Breast epithelium (tissue), 3 donors: ENCODE measurements around the gene ATP6AP2.

Experiments used
- POLR2A ChIP-seq: fragments of 450-650 bp; IDR thresholded peaks from one replicate; pipeline ENCODE4 v1.6.1; 2016; ENCODE audit warnings: antibody characterized with exemption, mild to moderate bottlenecking, moderate library complexity
- TF ChIP-seq, protein P1 (sequence below), 3 donors: fragments of 450-650 bp; IDR thresholded peaks; one replicate each; pipeline ENCODE4 v1.5.1; 2016 to 2017; ENCODE audit warnings: antibody characterized with exemption in 3 of 3, mild to moderate bottlenecking in 3 of 3, moderate library complexity in 3 of 3

DNA sequence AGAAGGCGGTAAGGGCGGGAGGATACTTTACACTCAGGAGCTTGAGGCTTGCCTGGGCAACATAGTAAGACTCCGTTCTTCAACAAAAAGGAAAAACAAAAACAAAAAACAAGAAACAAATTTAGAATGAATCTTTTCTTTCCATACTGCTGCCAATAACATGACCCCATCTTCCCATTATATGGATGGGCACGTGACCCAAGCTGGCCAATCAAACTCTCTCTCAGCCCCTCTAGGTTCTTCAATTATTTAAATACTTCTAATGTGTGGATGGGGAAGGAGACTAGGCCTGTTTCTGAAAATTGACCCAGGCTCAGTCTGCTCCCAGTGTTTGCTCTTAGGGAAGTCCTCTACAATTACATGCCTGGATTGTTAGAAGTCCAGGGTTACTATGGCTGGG, 22.2 kb upstream of the ATP6AP2 start:
- TF ChIP-seq, protein P1, sequence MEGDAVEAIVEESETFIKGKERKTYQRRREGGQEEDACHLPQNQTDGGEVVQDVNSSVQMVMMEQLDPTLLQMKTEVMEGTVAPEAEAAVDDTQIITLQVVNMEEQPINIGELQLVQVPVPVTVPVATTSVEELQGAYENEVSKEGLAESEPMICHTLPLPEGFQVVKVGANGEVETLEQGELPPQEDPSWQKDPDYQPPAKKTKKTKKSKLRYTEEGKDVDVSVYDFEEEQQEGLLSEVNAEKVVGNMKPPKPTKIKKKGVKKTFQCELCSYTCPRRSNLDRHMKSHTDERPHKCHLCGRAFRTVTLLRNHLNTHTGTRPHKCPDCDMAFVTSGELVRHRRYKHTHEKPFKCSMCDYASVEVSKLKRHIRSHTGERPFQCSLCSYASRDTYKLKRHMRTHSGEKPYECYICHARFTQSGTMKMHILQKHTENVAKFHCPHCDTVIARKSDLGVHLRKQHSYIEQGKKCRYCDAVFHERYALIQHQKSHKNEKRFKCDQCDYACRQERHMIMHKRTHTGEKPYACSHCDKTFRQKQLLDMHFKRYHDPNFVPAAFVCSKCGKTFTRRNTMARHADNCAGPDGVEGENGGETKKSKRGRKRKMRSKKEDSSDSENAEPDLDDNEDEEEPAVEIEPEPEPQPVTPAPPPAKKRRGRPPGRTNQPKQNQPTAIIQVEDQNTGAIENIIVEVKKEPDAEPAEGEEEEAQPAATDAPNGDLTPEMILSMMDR (IDR thresholded peaks at IDR 0.05) = no peak
- TF ChIP-seq POLR2A = no peak
